Measurements from ENCODE around the gene ATCAY. TPM values are rescaled to one million over a fixed set of nuclear protein-coding genes. Genes with fewer than 3 reads are reported as not detected.
"Not testable (repeated sequence)": the region's sequence is repeated elsewhere in the genome, so short reads cannot be mapped to it uniquely, and the experiment has no call there.

The ATCAY gene
- total and polyA plus RNA-seq, 7 donors = 1.5 to 3.8 (median 2.1) TPM; not detected in 2

- no peak overlapping the region for H3K27ac ChIP-seq
- H3K27me3 ChIP-seq = peaks cover 20 to 68% (median 56%) of the 10 kb centered on the region in 3 donors
- H3K36me3 ChIP-seq = no peaks in the 10 kb centered on the region
- TF ChIP-seq CTCF (IDR thresholded peaks at IDR 0.05) = no peak
- TF ChIP-seq POLR2AphosphoS5 (IDR thresholded peaks at IDR 0.05) = no peak
- TF ChIP-seq POLR2A (IDR thresholded peaks at IDR 0.05) = no peak
- no peak for TF ChIP-seq EP300 (IDR thresholded peaks at IDR 0.05)
- DNase-seq = no peak
- no peaks in the 10 kb centered on the region for H3K9me3 ChIP-seq
- intact Hi-C loops (cut with DNase I) = no loop called here
- 21 to 29% methylated on average over 6 of the region's 6 CpGs for WGBS, 2 donors
- peaks cover 0 to 7% (median 0%) of the 10 kb centered on the region in 4 donors for H3K4me1 ChIP-seq
- no peak overlapping the region for H3K4me3 ChIP-seq
Observed at GRCh38 chr19:3882041-3882384, 1.5 kb downstream of the ATCAY start.

DNA sequence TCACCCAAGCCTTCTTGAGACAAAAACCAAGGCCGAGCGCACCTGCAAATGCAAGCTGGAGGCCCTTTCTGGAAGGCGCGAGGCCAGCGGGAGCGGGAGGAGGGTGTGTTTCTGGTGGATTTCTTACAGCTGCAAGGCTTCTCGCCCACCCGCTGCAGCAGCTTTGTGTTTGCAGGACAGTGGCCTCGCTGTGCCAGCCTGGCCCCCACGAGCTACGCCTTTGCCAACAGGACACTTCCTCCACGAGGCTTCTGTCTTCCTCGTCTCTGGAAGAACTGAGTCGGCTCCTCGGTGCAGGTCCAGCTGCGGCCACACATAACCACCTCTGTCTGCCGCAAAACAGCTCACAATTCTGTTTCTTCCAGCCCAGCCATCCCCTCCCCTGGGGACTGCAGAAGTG is 10.1 kb downstream of the ATCAY start:
- Histone ChIP-seq H3K4me1 (no peaks in the 10 kb centered on the region), H3K4me3 (no peak overlapping the region), H3K36me3 (no peaks in the 10 kb centered on the region), H3K27me3 (no peaks in the 10 kb centered on the region), H3K27ac (no peak overlapping the region), H3K9me3 (no peaks in the 10 kb centered on the region)
- TF ChIP-seq POLR2AphosphoS5 (IDR thresholded peaks at IDR 0.05) = no peak
- intact Hi-C loops (cut with DNase I) = no loop called here
- WGBS, 2 donors = 76 to 77% methylated on average over 17 of the region's 17 CpGs
- no peak for DNase-seq

DNA sequence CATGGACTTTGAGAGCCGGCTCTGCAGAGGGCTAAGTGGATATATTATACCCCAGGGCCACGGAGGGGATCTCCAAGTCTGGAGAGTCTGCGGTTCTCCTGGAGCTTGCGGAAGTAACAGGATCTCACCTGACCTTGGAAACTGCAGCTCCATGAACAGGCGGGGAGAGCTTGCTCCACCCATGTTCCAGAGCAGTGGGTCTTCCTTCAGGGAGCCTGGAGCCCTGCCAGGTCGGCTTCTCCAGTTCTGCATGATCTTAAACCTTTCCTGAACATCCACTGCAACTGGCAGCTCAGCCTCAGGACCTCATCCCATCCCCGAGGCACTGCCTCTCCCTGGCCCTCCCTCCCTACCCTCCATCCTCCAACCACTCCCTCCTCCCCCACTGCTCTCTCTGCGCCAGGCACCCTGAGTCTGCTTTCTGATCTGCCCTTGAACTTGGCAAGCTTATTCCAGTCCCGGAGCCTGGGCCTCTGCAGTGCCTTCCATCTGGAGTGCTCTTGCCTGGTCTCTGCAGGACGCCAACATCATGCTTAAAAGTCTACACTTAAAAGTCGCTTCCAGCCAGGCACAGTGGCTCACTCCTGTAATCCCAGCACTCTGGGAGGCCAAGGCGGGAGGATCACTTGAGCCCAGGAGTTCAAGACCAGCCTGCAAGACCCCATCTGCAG is 13.2 kb downstream of the ATCAY start:
- H3K4me3 ChIP-seq = no peak overlapping the region
- 50 to 68% methylated on average over 12 of the region's 12 CpGs for WGBS, 2 donors
- H3K27me3 ChIP-seq = no peaks in the 10 kb centered on the region
- peaks cover 0 to 4% (median 1%) of the 10 kb centered on the region in 4 donors for H3K9me3 ChIP-seq
- no peaks in the 10 kb centered on the region for H3K4me1 ChIP-seq
- H3K36me3 ChIP-seq = no peaks in the 10 kb centered on the region
- TF ChIP-seq POLR2AphosphoS5 (IDR thresholded peaks at IDR 0.05) = no peak
- no peak for TF ChIP-seq CTCF (IDR thresholded peaks at IDR 0.05)
- no peak for TF ChIP-seq POLR2A (IDR thresholded peaks at IDR 0.05)
- no peak for TF ChIP-seq EP300 (IDR thresholded peaks at IDR 0.05)
- H3K27ac ChIP-seq = no peak overlapping the region
- no peak for DNase-seq
- intact Hi-C loops (cut with DNase I) = no loop called here

DNA sequence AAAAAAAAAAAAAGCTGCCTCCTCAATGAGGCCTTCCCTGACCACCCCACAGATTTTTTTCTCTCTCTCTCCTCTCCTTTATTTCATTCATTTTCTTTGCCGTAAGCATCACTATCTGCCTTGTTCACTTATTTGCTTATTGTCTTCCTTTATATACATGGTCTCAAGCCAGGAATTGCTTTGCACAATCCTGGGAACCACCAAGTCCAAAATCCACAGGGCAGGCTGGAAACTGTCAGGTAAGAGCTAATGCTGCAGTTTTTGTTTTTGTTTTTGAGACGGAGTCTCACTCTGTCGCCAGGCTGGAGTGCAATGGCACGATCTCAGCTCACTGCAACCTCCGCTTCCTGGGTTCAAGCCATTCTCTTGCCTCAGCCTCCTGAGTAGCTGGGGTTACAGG is 14.5 kb downstream of the ATCAY start:
- H3K27me3 ChIP-seq; intact Hi-C loops (cut with DNase I); H3K36me3 ChIP-seq; DNase-seq; H3K9me3 ChIP-seq; H3K27ac ChIP-seq; H3K4me1 ChIP-seq; H3K4me3 ChIP-seq: not testable (repeated sequence)
- WGBS, 2 donors = 66 to 81% methylated on average over 5 of the region's 5 CpGs

- TF ChIP-seq POLR2AphosphoS5 (IDR thresholded peaks at IDR 0.05) (no peak), EP300 (IDR thresholded peaks at IDR 0.05) (no peak), POLR2A (IDR thresholded peaks at IDR 0.05) (no peak), CTCF (IDR thresholded peaks at IDR 0.05) (no peak)
- no peak overlapping the region for H3K27ac ChIP-seq
- H3K36me3 ChIP-seq = no peaks in the 10 kb centered on the region
- no peak overlapping the region for H3K4me3 ChIP-seq
- H3K27me3 ChIP-seq = no peaks in the 10 kb centered on the region
- WGBS, 2 donors = 83 to 89% methylated on average over 5 of the region's 5 CpGs
- intact Hi-C loops (cut with DNase I) = no loop called here
- no peak for DNase-seq
- H3K9me3 ChIP-seq = peaks cover 0 to 4% (median 1%) of the 10 kb centered on the region in 4 donors
- peaks cover 0 to 15% (median 11%) of the 10 kb centered on the region in 4 donors for H3K4me1 ChIP-seq
Observed at GRCh38 chr19:3895788-3896187, 15.3 kb downstream of the ATCAY start.

DNA sequence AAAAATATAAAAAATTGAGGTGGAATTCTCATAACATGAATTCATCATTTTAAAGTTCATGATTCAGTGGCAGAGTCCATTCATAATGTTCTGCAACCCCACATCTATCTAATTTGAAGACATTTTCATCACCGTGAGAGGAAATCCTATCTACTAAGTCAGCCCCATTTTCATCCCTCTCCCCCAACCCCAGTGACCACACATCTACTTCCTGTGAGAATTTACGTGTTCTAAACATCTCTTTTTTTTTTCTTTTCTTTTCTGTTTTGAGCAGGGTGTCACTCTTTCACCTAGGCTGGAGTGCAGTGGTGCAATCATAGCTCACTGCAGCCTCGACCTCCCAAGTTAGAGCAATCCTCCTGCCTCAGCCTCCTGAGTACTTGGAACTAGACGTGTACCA is 17.5 kb downstream of the ATCAY start:
- H3K4me3 ChIP-seq = no peak overlapping the region
- TF ChIP-seq POLR2AphosphoS5 (IDR thresholded peaks at IDR 0.05) (no peak), POLR2A (IDR thresholded peaks at IDR 0.05) (no peak), EP300 (IDR thresholded peaks at IDR 0.05) (no peak), CTCF (IDR thresholded peaks at IDR 0.05) (no peak)
- H3K9me3 ChIP-seq = peaks cover 0 to 4% (median 1%) of the 10 kb centered on the region in 4 donors
- intact Hi-C loops (cut with DNase I) = no loop called here
- WGBS, 2 donors = 63 to 71% methylated on average over 4 of the region's 4 CpGs
- H3K27ac ChIP-seq = no peak overlapping the region
- peaks cover 0 to 15% (median 11%) of the 10 kb centered on the region in 4 donors for H3K4me1 ChIP-seq
- H3K36me3 ChIP-seq = no peaks in the 10 kb centered on the region
- no peak for DNase-seq
- no peaks in the 10 kb centered on the region for H3K27me3 ChIP-seq
